CD14-positive monocyte (primary cell): Measurements from ENCODE around the gene CRMP1. TPM values are rescaled to one million over a fixed set of nuclear protein-coding genes. Genes with fewer than 3 reads are reported as not detected.
A peak's percentile ranks its signal among the peaks of the same experiment; 100 is the strongest.

Experiments
- DNase-seq, 3 donors: peaks; one replicate each; pipeline ENCODE4 v3.0.0-alpha.2; 2011 to 2022
- H2AFZ ChIP-seq: 2 replicates; pipeline ENCODE4 v1.6.0; 2012; ENCODE audit warnings: mild to moderate bottlenecking, low read depth, low read length, inconsistent platforms; ENCODE audit not compliant: insufficient read depth, poor library complexity, severe bottlenecking
- H3K27ac ChIP-seq, 2 donors: 1 replicate in 1 of 2; 2 replicates in 1 of 2; pipeline ENCODE4 v1.5.1; 2012 to 2013; ENCODE audit warnings: low read length in 2 of 2, control low read depth in 1 of 2, inconsistent platforms in 1 of 2, low read depth in 1 of 2, mild to moderate bottlenecking in 1 of 2
- H3K27me3 ChIP-seq, 2 donors: one replicate each; pipeline versions ENCODE4 v1.6.0 to v1.6.1; 2011 to 2013; ENCODE audit warnings: low read length in 2 of 2; ENCODE audit not compliant: control insufficient read depth in 2 of 2, insufficient read depth in 2 of 2
- H3K36me3 ChIP-seq, 2 donors: replicated peaks in 1 of 2; 1 replicate in 1 of 2; 2 replicates in 1 of 2; pipeline versions ENCODE4 v1.5.1 to v1.6.1; 2012 to 2013; ENCODE audit warnings: low read length in 2 of 2, control low read depth in 1 of 2, inconsistent platforms in 1 of 2, mild to moderate bottlenecking in 1 of 2; ENCODE audit not compliant: insufficient read depth in 2 of 2, control insufficient read depth in 1 of 2
- H3K4me1 ChIP-seq, 2 donors: 1 replicate in 1 of 2; 2 replicates in 1 of 2; pipeline versions ENCODE4 v1.5.1 to v1.6.1; 2012 to 2013; ENCODE audit warnings: low read length in 2 of 2, control low read depth in 1 of 2, inconsistent platforms in 1 of 2, mild to moderate bottlenecking in 1 of 2, moderate library complexity in 1 of 2; ENCODE audit not compliant: insufficient read depth in 2 of 2, control insufficient read depth in 1 of 2
- H3K4me2 ChIP-seq: replicated peaks from 2 replicates; pipeline ENCODE3; 2012; ENCODE audit warnings: low read length, moderate library complexity, mild to moderate bottlenecking; ENCODE audit not compliant: poor library complexity, severe bottlenecking; ENCODE audit errors: extremely low read depth
- H3K4me3 ChIP-seq, 3 experiments: fragments of 200-600 bp in 1 of 3; sonication (generic) in 1 of 3; replicated peaks in 1 of 3; 1 replicate in 2 of 3; 2 replicates in 1 of 3; pipeline ENCODE4 v1.5.1; 2011 to 2013; ENCODE audit warnings: low read length in 3 of 3, mild to moderate bottlenecking in 3 of 3, control low read depth in 2 of 3, low read depth in 2 of 3, inconsistent platforms in 1 of 3, moderate library complexity in 1 of 3
- H3K79me2 ChIP-seq: 2 replicates; pipeline ENCODE4 v1.6.0; 2012; ENCODE audit warnings: mild to moderate bottlenecking, control low read depth, inconsistent platforms, low read length, moderate library complexity; ENCODE audit not compliant: insufficient read depth
- H3K9ac ChIP-seq: 2 replicates; pipeline ENCODE4 v1.6.0; 2017; ENCODE audit warnings: low read length, mild to moderate bottlenecking; ENCODE audit not compliant: insufficient read depth, poor library complexity, severe bottlenecking
- H3K9me3 ChIP-seq, 2 donors: replicated peaks in 1 of 2; 1 replicate in 1 of 2; 2 replicates in 1 of 2; pipeline versions ENCODE4 v1.5.1 to v1.6.1; 2012 to 2013; ENCODE audit warnings: low read length in 2 of 2, control low read depth in 1 of 2; ENCODE audit not compliant: control insufficient read depth in 1 of 2, insufficient read depth in 1 of 2
- H4K20me1 ChIP-seq: 2 replicates; pipeline ENCODE4 v1.6.0; 2012; ENCODE audit warnings: mild to moderate bottlenecking, low read length, control low read depth, moderate library complexity; ENCODE audit not compliant: insufficient read depth
- H3K27ac Mint-ChIP-seq, 7 donors: one replicate each; pipeline ENCODE4 v1.8.0; 2020; ENCODE audit warnings: mild to moderate bottlenecking in 7 of 7, mixed read lengths in 7 of 7, moderate library complexity in 6 of 7, inconsistent platforms in 2 of 7
- H3K27me3 Mint-ChIP-seq, 3 donors: one replicate each; pipeline ENCODE4 v1.8.0; 2021 to 2022; ENCODE audit warnings: low read depth in 3 of 3, mild to moderate bottlenecking in 3 of 3, mixed read lengths in 3 of 3, moderate library complexity in 3 of 3, inconsistent platforms in 1 of 3
- H3K36me3 Mint-ChIP-seq, 2 donors: one replicate each; pipeline ENCODE4 v1.8.0; 2020; ENCODE audit warnings: mixed read lengths in 2 of 2, inconsistent platforms in 1 of 2, mild to moderate bottlenecking in 1 of 2
- H3K4me1 Mint-ChIP-seq: one replicate; pipeline ENCODE4 v1.8.0; 2020; ENCODE audit warnings: mild to moderate bottlenecking, mixed read lengths
- H3K4me3 Mint-ChIP-seq, 2 donors: one replicate each; pipeline ENCODE4 v1.8.0; 2020; ENCODE audit warnings: mild to moderate bottlenecking in 2 of 2, mixed read lengths in 2 of 2, moderate library complexity in 1 of 2
- H3K9me3 Mint-ChIP-seq, 7 donors: one replicate each; pipeline ENCODE4 v1.8.0; 2020 to 2022; ENCODE audit warnings: mixed read lengths in 7 of 7, mild to moderate bottlenecking in 6 of 7, moderate library complexity in 6 of 7, inconsistent platforms in 2 of 7
- CTCF ChIP-seq: fragments of 200-600 bp; IDR thresholded peaks from one replicate; pipeline ENCODE4 v1.8.0; 2022; ENCODE audit warnings: antibody characterized with exemption, mild to moderate bottlenecking
- WGBS: methylation state at CpG from one replicate; pipeline ENCODE4 v1.1.5; 2013; ENCODE audit warnings: missing lambda C conversion rate; ENCODE audit not compliant: insufficient coverage; 5-methylcytosine and 5-hydroxymethylcytosine counted together
- intact Hi-C, 2 donors: fragments of 100-400 bp; cut with micrococcal nuclease; formaldehyde crosslinking; loops; one replicate each; pipeline versions ENCODE4 v1.15.0 to v1.15.1; 2023
- polyA plus RNA-seq, 3 donors: library from polyadenylated mRNA; depleted of rRNA in 1 of 3; unstranded in 2 of 3; stranded (reverse) in 1 of 3; fragments of 300-500 nt in 2 of 3; fragments of >200 nt in 1 of 3; fragmentation: Illumina TruSeq in 2 of 3; gene quantifications; 1 replicate in 2 of 3; 2 replicates in 1 of 3; pipeline ENCODE4 v1.2.3, GENCODE V29; 2012 to 2021
- small RNA-seq: library from RNA; depleted of rRNA; stranded (forward); fragments of <200 nt; gene quantifications from one replicate; pipeline ENCODE3, GENCODE V24; 2012; ENCODE audit warnings: low read depth; ENCODE audit not compliant: insufficient read length

The CRMP1 gene
- polyA plus RNA-seq, 3 donors: not detected

GRCh38 chr4:5773271-5773555 lies 119.7 kb downstream of the CRMP1 start:
- DNase-seq: no peak
- TF ChIP-seq CTCF: no peak
- H4K20me1 ChIP-seq: no peaks in the 10 kb centered on the region
- no peak overlapping the region for H3K27ac Mint-ChIP-seq
- peaks cover 0 to 2% (median 0%) of the 10 kb centered on the region in 3 donors for H3K27me3 Mint-ChIP-seq
- 100% methylated on average over 1 of the region's 2 CpGs for WGBS
- H3K4me3 Mint-ChIP-seq: no peak overlapping the region
- H3K4me3 ChIP-seq: no peak overlapping the region
- no peaks in the 10 kb centered on the region for H3K36me3 ChIP-seq
- no peaks in the 10 kb centered on the region for H3K4me1 ChIP-seq
- H3K9me3 Mint-ChIP-seq: peaks cover 3 to 32% (median 22%) of the 10 kb centered on the region in 7 donors
- H3K79me2 ChIP-seq: no peaks in the 10 kb centered on the region
- no peak overlapping the region for H3K9ac ChIP-seq
- peaks cover 19 to 24% of the 10 kb centered on the region in 2 donors for H3K9me3 ChIP-seq
- H3K4me1 Mint-ChIP-seq: no peaks in the 10 kb centered on the region
- intact Hi-C loops: no loop called here
- H3K4me2 ChIP-seq: no peak overlapping the region
- H3K27ac ChIP-seq: no peak overlapping the region
- no peaks in the 10 kb centered on the region for H3K27me3 ChIP-seq
- H3K36me3 Mint-ChIP-seq: no peaks in the 10 kb centered on the region
- no peak overlapping the region for H2AFZ ChIP-seq

DNA sequence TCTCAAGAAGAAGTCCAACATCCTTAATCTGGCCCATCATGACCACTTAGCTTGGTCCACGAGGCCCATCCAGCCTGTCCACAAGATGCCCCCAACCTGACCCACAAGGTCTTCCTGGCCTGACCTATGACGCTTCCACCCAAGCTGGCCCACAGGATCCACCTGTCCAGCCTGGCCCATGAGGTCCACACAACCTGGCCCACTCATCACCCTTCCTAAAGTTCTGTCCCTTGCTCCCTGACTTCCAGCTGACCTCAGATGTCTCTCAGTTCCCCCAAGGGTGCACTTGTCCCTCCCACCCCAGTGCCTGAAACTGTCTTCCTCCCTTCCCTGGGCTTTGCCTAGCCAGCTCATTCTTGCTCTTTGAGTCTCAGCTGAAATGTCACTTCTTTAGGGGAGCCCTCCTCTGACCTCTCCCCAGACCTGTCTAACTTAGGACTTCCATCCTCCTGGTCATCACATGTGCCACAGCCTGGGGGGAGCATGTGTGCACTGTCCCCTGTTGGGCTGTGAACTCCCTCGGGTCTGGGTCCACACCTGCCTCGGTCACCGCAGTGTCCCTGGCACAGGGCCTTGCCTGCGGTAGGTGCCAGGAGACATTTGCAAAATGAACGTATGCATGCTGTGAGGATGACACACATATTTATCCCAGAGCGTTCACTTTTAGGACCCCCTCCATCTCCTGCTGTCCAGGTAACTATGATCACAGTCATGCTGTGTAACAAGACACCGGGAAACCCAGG lies 120.2 kb downstream of the CRMP1 start:
- Histone ChIP-seq H3K36me3 (no peaks in the 10 kb centered on the region), H3K27ac (no peak overlapping the region), H3K79me2 (no peaks in the 10 kb centered on the region), H3K9ac (no peak overlapping the region), H4K20me1 (no peaks in the 10 kb centered on the region), H3K4me1 (no peaks in the 10 kb centered on the region), H3K9me3 (peaks cover 19 to 24% of the 10 kb centered on the region in 2 donors), H3K4me2 (no peak overlapping the region), H3K4me3 (no peak overlapping the region), H3K27me3 (no peaks in the 10 kb centered on the region), H2AFZ (no peak overlapping the region)
- Mint-ChIP-seq H3K27ac (peak overlapping the region in 1 of 7 donors; percentile 42), H3K36me3 (no peaks in the 10 kb centered on the region), H3K27me3 (peaks cover 0 to 2% (median 0%) of the 10 kb centered on the region in 3 donors), H3K9me3 (peaks cover 3 to 35% (median 27%) of the 10 kb centered on the region in 7 donors), H3K4me3 (no peak overlapping the region), H3K4me1 (no peaks in the 10 kb centered on the region)
- DNase-seq: no peak
- TF ChIP-seq CTCF: no peak
- 92% methylated on average over 8 of the region's 9 CpGs for WGBS
- intact Hi-C loops: no loop called here

Small RNAs within 50 kb of the gene (small RNA-seq; reads per million reads assigned to genes)
- not detected for gene MIR378D1

Other genes starting within 250 kb of the CRMP1 start
- under 1 TPM; 0.04 to 0.12 (median 0.08) TPM for gene EVC2, start 184.5 kb downstream of the CRMP1 start, polyA plus RNA-seq
- gene EVC, start 181.9 kb downstream of the CRMP1 start, polyA plus RNA-seq: under 1 TPM in 1 of 3 donors, not detected in 2; 0.36 TPM
- gene C4orf50, start 125.3 kb upstream of the CRMP1 start, polyA plus RNA-seq: not detected